HepG2 (cell line): ENCODE data around the gene AK2.

ENCODE experiments used
- CREB1 ChIP-seq, 2 experiments: fragments of 450-650 bp in 1 of 2; IDR thresholded peaks; 2 replicates each; pipeline ENCODE4 v1.6.1; 2016 to 2017; ENCODE audit warnings: control low read depth in 1 of 2, mild to moderate bottlenecking in 1 of 2, missing compliant biosample characterization in 1 of 2, missing genetic modification characterization in 1 of 2
- CTCF ChIP-seq: sonication (generic); formaldehyde crosslinking; IDR thresholded peaks from 2 replicates; pipeline ENCODE4 v1.5.0; 2020; ENCODE audit warnings: mild to moderate bottlenecking, missing genetic modification reagents, moderate library complexity
- POLR2AphosphoS5 ChIP-seq: IDR thresholded peaks from 2 replicates; pipeline ENCODE4 v1.6.1; 2012; ENCODE audit warnings: low read depth, low read length
- RBM22 ChIP-seq: fragments of 200-400 bp; formaldehyde crosslinking; optimal IDR thresholded peaks from 2 replicates; pipeline ENCODE3; 2017; ENCODE audit warnings: mild to moderate bottlenecking, low read length, moderate library complexity
- REST ChIP-seq, 2 experiments: IDR thresholded peaks; 2 replicates each; pipeline ENCODE4 v1.6.1; 2011 to 2012; ENCODE audit warnings: low read length in 2 of 2, borderline replicate concordance in 1 of 2, low read depth in 1 of 2, mild to moderate bottlenecking in 1 of 2, moderate library complexity in 1 of 2
- TF ChIP-seq, protein P1 (sequence below): sonication (generic); formaldehyde crosslinking; conservative IDR thresholded peaks from 2 replicates; pipeline ENCODE4 v1.8.0; 2022; ENCODE audit warnings: mild to moderate bottlenecking, moderate library complexity, missing genetic modification reagents
- TF ChIP-seq, protein P2 (sequence below): sonication (generic); formaldehyde crosslinking; IDR thresholded peaks from 2 replicates; pipeline ENCODE4 v1.4.0; 2020; ENCODE audit warnings: missing genetic modification reagents

GRCh38 chr1:33047839-33048305, 11.2 kb upstream of the AK2 start:
- TF ChIP-seq CTCF (CRISPR knock-in tag) (no peak), REST (IDR thresholded peaks at IDR 0.05; ENCODE audit: borderline replicate concordance in 1 of 2, low read depth in 1 of 2, low read length in 2 of 2) (no peak), CREB1 (IDR thresholded peaks at IDR 0.05) (no peak), CREB1 (CRISPR knock-in tag; IDR thresholded peaks at IDR 0.05) (no peak), RBM22 (no peak), POLR2AphosphoS5 (no peak)
- TF ChIP-seq, protein P1, sequence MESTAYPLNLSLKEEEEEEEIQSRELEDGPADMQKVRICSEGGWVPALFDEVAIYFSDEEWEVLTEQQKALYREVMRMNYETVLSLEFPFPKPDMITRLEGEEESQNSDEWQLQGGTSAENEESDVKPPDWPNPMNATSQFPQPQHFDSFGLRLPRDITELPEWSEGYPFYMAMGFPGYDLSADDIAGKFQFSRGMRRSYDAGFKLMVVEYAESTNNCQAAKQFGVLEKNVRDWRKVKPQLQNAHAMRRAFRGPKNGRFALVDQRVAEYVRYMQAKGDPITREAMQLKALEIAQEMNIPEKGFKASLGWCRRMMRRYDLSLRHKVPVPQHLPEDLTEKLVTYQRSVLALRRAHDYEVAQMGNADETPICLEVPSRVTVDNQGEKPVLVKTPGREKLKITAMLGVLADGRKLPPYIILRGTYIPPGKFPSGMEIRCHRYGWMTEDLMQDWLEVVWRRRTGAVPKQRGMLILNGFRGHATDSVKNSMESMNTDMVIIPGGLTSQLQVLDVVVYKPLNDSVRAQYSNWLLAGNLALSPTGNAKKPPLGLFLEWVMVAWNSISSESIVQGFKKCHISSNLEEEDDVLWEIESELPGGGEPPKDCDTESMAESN (CRISPR knock-in tag), result no peak
- TF ChIP-seq, protein P2, sequence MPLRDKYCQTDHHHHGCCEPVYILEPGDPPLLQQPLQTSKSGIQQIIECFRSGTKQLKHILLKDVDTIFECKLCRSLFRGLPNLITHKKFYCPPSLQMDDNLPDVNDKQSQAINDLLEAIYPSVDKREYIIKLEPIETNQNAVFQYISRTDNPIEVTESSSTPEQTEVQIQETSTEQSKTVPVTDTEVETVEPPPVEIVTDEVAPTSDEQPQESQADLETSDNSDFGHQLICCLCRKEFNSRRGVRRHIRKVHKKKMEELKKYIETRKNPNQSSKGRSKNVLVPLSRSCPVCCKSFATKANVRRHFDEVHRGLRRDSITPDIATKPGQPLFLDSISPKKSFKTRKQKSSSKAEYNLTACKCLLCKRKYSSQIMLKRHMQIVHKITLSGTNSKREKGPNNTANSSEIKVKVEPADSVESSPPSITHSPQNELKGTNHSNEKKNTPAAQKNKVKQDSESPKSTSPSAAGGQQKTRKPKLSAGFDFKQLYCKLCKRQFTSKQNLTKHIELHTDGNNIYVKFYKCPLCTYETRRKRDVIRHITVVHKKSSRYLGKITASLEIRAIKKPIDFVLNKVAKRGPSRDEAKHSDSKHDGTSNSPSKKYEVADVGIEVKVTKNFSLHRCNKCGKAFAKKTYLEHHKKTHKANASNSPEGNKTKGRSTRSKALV (CRISPR knock-in tag), result no peak
